GM23248 (cell line): ENCODE results near the gene PEG3. TPM values are rescaled to one million over a fixed set of nuclear protein-coding genes. Genes with fewer than 3 reads are reported as not detected.

Experiments used
- DNase-seq: peaks from one replicate; pipeline ENCODE4 v3.0.0-alpha.2; 2015
- H2AFZ ChIP-seq: fragments of 200-600 bp; sonication (generic); 2 replicates; pipeline ENCODE4 v1.6.1; 2016; ENCODE audit warnings: antibody characterized with exemption
- H3F3A ChIP-seq: fragments of 200-600 bp; sonication (generic); 2 replicates; pipeline ENCODE4 v1.6.1; 2016; ENCODE audit warnings: mild to moderate bottlenecking, antibody characterized with exemption, mixed run types; ENCODE audit not compliant: insufficient read depth
- H3K27ac ChIP-seq: fragments of 200-600 bp; sonication (generic); 2 replicates; pipeline ENCODE4 v1.5.1; 2016; ENCODE audit warnings: mild to moderate bottlenecking
- H3K27me3 ChIP-seq: fragments of 200-600 bp; sonication (generic); replicated peaks from 2 replicates; pipeline ENCODE4 v1.6.1; 2016; ENCODE audit warnings: mild to moderate bottlenecking; ENCODE audit not compliant: insufficient read depth
- H3K36me3 ChIP-seq: fragments of 200-600 bp; sonication (generic); 2 replicates; pipeline ENCODE4 v1.6.1; 2016; ENCODE audit warnings: low read depth, mild to moderate bottlenecking
- H3K4me1 ChIP-seq: fragments of 200-600 bp; sonication (generic); 2 replicates; pipeline ENCODE4 v1.6.1; 2016; ENCODE audit warnings: mild to moderate bottlenecking; ENCODE audit not compliant: insufficient read depth
- H3K4me2 ChIP-seq: fragments of 200-600 bp; sonication (generic); one replicate; pipeline ENCODE4 v1.6.1; 2016; ENCODE audit warnings: mild to moderate bottlenecking; ENCODE audit not compliant: unreplicated experiment
- H3K4me3 ChIP-seq: fragments of 200-600 bp; sonication (generic); 2 replicates; pipeline ENCODE4 v1.5.1; 2016; ENCODE audit warnings: mild to moderate bottlenecking
- H3K79me2 ChIP-seq: fragments of 200-600 bp; sonication (generic); 2 replicates; pipeline ENCODE4 v1.6.1; 2016; ENCODE audit warnings: mild to moderate bottlenecking; ENCODE audit not compliant: insufficient read depth
- H3K9ac ChIP-seq: fragments of 200-600 bp; sonication (generic); 2 replicates; pipeline ENCODE4 v1.6.1; 2016; ENCODE audit warnings: mild to moderate bottlenecking
- H3K9me2 ChIP-seq: fragments of 200-600 bp; sonication (generic); 2 replicates; pipeline ENCODE4 v1.6.1; 2016; ENCODE audit warnings: mixed run types, mild to moderate bottlenecking, moderate library complexity; ENCODE audit not compliant: insufficient read depth
- H3K9me3 ChIP-seq: fragments of 200-600 bp; sonication (generic); one replicate; pipeline ENCODE4 v1.6.1; 2017; ENCODE audit warnings: low read depth
- H4K20me1 ChIP-seq: fragments of 200-600 bp; sonication (generic); 2 replicates; pipeline ENCODE4 v1.6.0; 2016; ENCODE audit not compliant: insufficient read depth
- EZH2 ChIP-seq: fragments of 200-600 bp; sonication (generic); IDR thresholded peaks from 2 replicates; pipeline ENCODE4 v1.6.1; 2018; ENCODE audit warnings: antibody characterized with exemption, mild to moderate bottlenecking; ENCODE audit not compliant: insufficient read depth, poor library complexity, severe bottlenecking
- EZH2phosphoT487 ChIP-seq: fragments of 200-600 bp; sonication (generic); IDR thresholded peaks from 2 replicates; pipeline ENCODE4 v1.6.1; 2018; ENCODE audit warnings: antibody characterized with exemption, moderate library complexity, mild to moderate bottlenecking, low read depth; ENCODE audit not compliant: insufficient read depth
- WGBS, 2 experiments: methylation state at CpG; one replicate each; pipeline ENCODE4 v1.1.6; 2015 to 2017; ENCODE audit warnings: low lambda C conversion rate in 2 of 2, low coverage in 1 of 2; ENCODE audit errors: missing lambda C conversion rate in 2 of 2; 5-methylcytosine and 5-hydroxymethylcytosine counted together
- in situ Hi-C: fragments of 300-500 bp; cut with MboI; formaldehyde crosslinking; loops from 2 replicates; pipeline ENCODE4 v1.15.0; 2020
- polyA plus RNA-seq: library from polyadenylated mRNA; unstranded; fragments of >200 nt; fragmentation: Nextera tagmentation; extraction: Ambion mirVana; gene quantifications from 2 replicates; pipeline ENCODE4 v1.2.1, GENCODE V29; 2016
- total RNA-seq: library from RNA; depleted of rRNA; stranded (reverse); fragments of >200 nt; shearing (Covaris generic); gene quantifications from 2 replicates; pipeline ENCODE4 v1.2.3, GENCODE V29; 2014

Gene PEG3
- total and polyA plus RNA-seq, 2 experiments from 2014 or later, result 0.65 to 0.81 TPM

- no peak overlapping the region for H3K4me3 ChIP-seq
- DNase-seq, result no peak
- H3K27ac ChIP-seq, result no peak overlapping the region
- H3K9me2 ChIP-seq, result no peaks in the 10 kb centered on the region
- H3K79me2 ChIP-seq, result no peaks in the 10 kb centered on the region
- H3K36me3 ChIP-seq, result no peaks in the 10 kb centered on the region
- no peak overlapping the region for H3K4me2 ChIP-seq
- H3F3A ChIP-seq, result no peaks in the 10 kb centered on the region
- no peak overlapping the region for H3K9ac ChIP-seq
- WGBS, 2 experiments, result 32 to 37% methylated on average over 19 of the region's 19 CpGs
- no peaks in the 10 kb centered on the region for H3K27me3 ChIP-seq
- no peaks in the 10 kb centered on the region for H4K20me1 ChIP-seq
- TF ChIP-seq EZH2phosphoT487, result no peak
- no peak for TF ChIP-seq EZH2
- in situ Hi-C loops, result no loop called here
- no peaks in the 10 kb centered on the region for H3K9me3 ChIP-seq
- no peak overlapping the region for H2AFZ ChIP-seq
- H3K4me1 ChIP-seq, result no peaks in the 10 kb centered on the region
Observed at GRCh38 chr19:56877069-56877715, 36.7 kb upstream of the PEG3 start.

- no peaks in the 10 kb centered on the region for H3K9me3 ChIP-seq
- H3K27me3 ChIP-seq, result no peaks in the 10 kb centered on the region
- no peak overlapping the region for H3K27ac ChIP-seq
- H3K9me2 ChIP-seq, result no peaks in the 10 kb centered on the region
- no peak overlapping the region for H3K4me3 ChIP-seq
- H3K9ac ChIP-seq, result no peak overlapping the region
- TF ChIP-seq EZH2phosphoT487 (no peak), EZH2 (no peak)
- DNase-seq, result no peak
- H3F3A ChIP-seq, result no peaks in the 10 kb centered on the region
- no peak overlapping the region for H2AFZ ChIP-seq
- no peak overlapping the region for H3K4me2 ChIP-seq
- no peaks in the 10 kb centered on the region for H3K4me1 ChIP-seq
- H3K79me2 ChIP-seq, result no peaks in the 10 kb centered on the region
- no peaks in the 10 kb centered on the region for H3K36me3 ChIP-seq
- H4K20me1 ChIP-seq, result no peaks in the 10 kb centered on the region
- in situ Hi-C loops, result no loop called here
- WGBS, 2 experiments, result 12 to 20% methylated on average over 3 of the region's 3 CpGs
Observed at GRCh38 chr19:56875717-56876116, 35.2 kb upstream of the PEG3 start.

- in situ Hi-C loops, result no loop called here
- no peaks in the 10 kb centered on the region for H3K9me2 ChIP-seq
Observed at GRCh38 chr19:56874530-56874929, 34.0 kb upstream of the PEG3 start.

GRCh38 chr19:56873493-56873892, 33.0 kb upstream of the PEG3 start:
- H3K4me3 ChIP-seq, result no peak overlapping the region
- H3K9ac ChIP-seq, result no peak overlapping the region
- no peaks in the 10 kb centered on the region for H4K20me1 ChIP-seq
- no peaks in the 10 kb centered on the region for H3K36me3 ChIP-seq
- in situ Hi-C loops, result no loop called here
- no peaks in the 10 kb centered on the region for H3F3A ChIP-seq
- WGBS, 2 experiments, result 40 to 47% methylated on average over 5 of the region's 5 CpGs
- no peaks in the 10 kb centered on the region for H3K9me3 ChIP-seq
- no peak overlapping the region for H2AFZ ChIP-seq
- no peak for DNase-seq
- H3K27me3 ChIP-seq, result no peaks in the 10 kb centered on the region
- no peak overlapping the region for H3K4me2 ChIP-seq
- no peaks in the 10 kb centered on the region for H3K79me2 ChIP-seq
- no peaks in the 10 kb centered on the region for H3K9me2 ChIP-seq
- H3K4me1 ChIP-seq, result no peaks in the 10 kb centered on the region
- TF ChIP-seq EZH2, result no peak
- TF ChIP-seq EZH2phosphoT487, result no peak
- no peak overlapping the region for H3K27ac ChIP-seq

More at GRCh38 chr19:56874530-56874929, 34.0 kb upstream of the PEG3 start:
- H3K4me1 ChIP-seq, result no peaks in the 10 kb centered on the region
- no peak overlapping the region for H2AFZ ChIP-seq
- no peaks in the 10 kb centered on the region for H3K9me3 ChIP-seq
- H3K4me3 ChIP-seq, result no peak overlapping the region
- 17 to 24% methylated on average over 4 of the region's 4 CpGs for WGBS, 2 experiments
- no peaks in the 10 kb centered on the region for H4K20me1 ChIP-seq
- TF ChIP-seq EZH2phosphoT487 (no peak), EZH2 (no peak)
- no peaks in the 10 kb centered on the region for H3K79me2 ChIP-seq
- no peaks in the 10 kb centered on the region for H3K36me3 ChIP-seq
- H3K27me3 ChIP-seq, result no peaks in the 10 kb centered on the region
- H3K9ac ChIP-seq, result no peak overlapping the region
- H3K27ac ChIP-seq, result no peak overlapping the region
- H3K4me2 ChIP-seq, result no peak overlapping the region
- DNase-seq, result no peak
- no peaks in the 10 kb centered on the region for H3F3A ChIP-seq

GRCh38 chr19:56869886-56870285, 29.4 kb upstream of the PEG3 start:
- Histone ChIP-seq H3K9me2 (no peaks in the 10 kb centered on the region), H2AFZ (no peak overlapping the region), H3K9ac (no peak overlapping the region)

More at GRCh38 chr19:56869886-56870285, 29.4 kb upstream of the PEG3 start:
- Histone ChIP-seq H3K9me3 (no peaks in the 10 kb centered on the region), H4K20me1 (no peaks in the 10 kb centered on the region), H3K4me2 (no peak overlapping the region), H3K36me3 (no peaks in the 10 kb centered on the region), H3K4me1 (no peaks in the 10 kb centered on the region), H3K27me3 (no peaks in the 10 kb centered on the region), H3K27ac (no peak overlapping the region), H3K4me3 (no peak overlapping the region), H3K79me2 (no peaks in the 10 kb centered on the region), H3F3A (no peaks in the 10 kb centered on the region)
- TF ChIP-seq EZH2 (no peak), EZH2phosphoT487 (no peak)
- in situ Hi-C loops, result no loop called here
- no peak for DNase-seq
- WGBS, 2 experiments, result 36 to 37% methylated on average over 8 of the region's 8 CpGs
